ENCODE measurements around the gene PALLD.

DNA sequence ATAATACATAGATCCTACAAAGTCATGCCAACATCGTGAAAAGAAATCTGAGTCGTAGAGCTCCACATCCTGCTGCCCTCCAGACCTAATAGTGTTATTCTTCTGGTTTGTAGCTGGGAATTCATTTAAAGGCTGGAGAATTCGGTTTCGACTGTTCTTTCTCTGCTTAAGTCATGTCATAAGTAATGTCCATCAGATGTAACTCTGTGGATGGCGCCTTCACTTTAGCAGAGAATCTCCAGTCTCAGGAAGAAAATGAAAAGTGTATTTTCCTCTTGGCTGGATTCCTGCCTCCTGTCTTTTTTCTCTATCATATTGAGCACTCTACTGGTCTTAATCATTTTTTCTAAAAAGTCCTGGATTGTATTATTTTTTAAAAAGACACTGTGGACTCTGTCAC, 117.0 kb downstream of the PALLD start:
- no peak for TF ChIP-seq CTCF (IDR thresholded peaks at IDR 0.05)
- TF ChIP-seq, protein P1, sequence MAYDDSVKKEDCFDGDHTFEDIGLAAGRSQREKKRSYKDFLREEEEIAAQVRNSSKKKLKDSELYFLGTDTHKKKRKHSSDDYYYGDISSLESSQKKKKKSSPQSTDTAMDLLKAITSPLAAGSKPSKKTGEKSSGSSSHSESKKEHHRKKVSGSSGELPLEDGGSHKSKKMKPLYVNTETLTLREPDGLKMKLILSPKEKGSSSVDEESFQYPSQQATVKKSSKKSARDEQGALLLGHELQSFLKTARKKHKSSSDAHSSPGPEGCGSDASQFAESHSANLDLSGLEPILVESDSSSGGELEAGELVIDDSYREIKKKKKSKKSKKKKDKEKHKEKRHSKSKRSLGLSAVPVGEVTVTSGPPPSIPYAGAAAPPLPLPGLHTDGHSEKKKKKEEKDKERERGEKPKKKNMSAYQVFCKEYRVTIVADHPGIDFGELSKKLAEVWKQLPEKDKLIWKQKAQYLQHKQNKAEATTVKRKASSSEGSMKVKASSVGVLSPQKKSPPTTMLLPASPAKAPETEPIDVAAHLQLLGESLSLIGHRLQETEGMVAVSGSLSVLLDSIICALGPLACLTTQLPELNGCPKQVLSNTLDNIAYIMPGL (CRISPR knock-in tag; IDR thresholded peaks at IDR 0.05) = no peak
- TF ChIP-seq NFYB (CRISPR knock-in tag; conservative IDR thresholded peaks at IDR 0.05; ENCODE audit: low read depth) = no peak
- TF ChIP-seq ZNF317 (CRISPR knock-in tag; IDR thresholded peaks at IDR 0.05; ENCODE audit: borderline replicate concordance, low read depth) = no peak
- no peak for TF ChIP-seq SP1 (CRISPR knock-in tag; conservative IDR thresholded peaks at IDR 0.05)
- no peak for TF ChIP-seq MXD4 (CRISPR knock-in tag; IDR thresholded peaks at IDR 0.05; ENCODE audit: borderline replicate concordance)
- TF ChIP-seq, protein P2, sequence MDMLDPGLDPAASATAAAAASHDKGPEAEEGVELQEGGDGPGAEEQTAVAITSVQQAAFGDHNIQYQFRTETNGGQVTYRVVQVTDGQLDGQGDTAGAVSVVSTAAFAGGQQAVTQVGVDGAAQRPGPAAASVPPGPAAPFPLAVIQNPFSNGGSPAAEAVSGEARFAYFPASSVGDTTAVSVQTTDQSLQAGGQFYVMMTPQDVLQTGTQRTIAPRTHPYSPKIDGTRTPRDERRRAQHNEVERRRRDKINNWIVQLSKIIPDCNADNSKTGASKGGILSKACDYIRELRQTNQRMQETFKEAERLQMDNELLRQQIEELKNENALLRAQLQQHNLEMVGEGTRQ (CRISPR knock-in tag; IDR thresholded peaks at IDR 0.05) = no peak
- TF ChIP-seq IRF2 (CRISPR knock-in tag; IDR thresholded peaks at IDR 0.05; ENCODE audit: borderline replicate concordance, low read depth) = no peak
- TF ChIP-seq KAT7 (CRISPR knock-in tag; IDR thresholded peaks at IDR 0.05; ENCODE audit: borderline replicate concordance) = no peak

Measured in WTC11 (cell line).